H1 (cell line): ENCODE results near the gene AGPAT4. TPM values are rescaled to one million over a fixed set of nuclear protein-coding genes. Genes with fewer than 3 reads are reported as not detected.

Experiments
- CTCF ChIA-PET: fragments of 300-600 bp; sonication (Branson Sonifier 250); formaldehyde crosslinking; loops from one replicate; lab custom pipeline; 2021; ENCODE audit not compliant: partially characterized antibody; lab: Charles Lee
- POLR2A ChIA-PET: fragments of 300-600 bp; sonication (Branson Sonifier 250); formaldehyde crosslinking; loops from one replicate; lab custom pipeline; 2021; ENCODE audit warnings: inconsistent platforms; ENCODE audit not compliant: partially characterized antibody; lab: Charles Lee
- DNase-seq, 2 experiments: peaks; one replicate each; pipeline versions ENCODE4 v3.0.0 to v3.0.0-alpha.2; 2010 to 2022; ENCODE audit warnings: low spot score in 2 of 2, low read depth in 1 of 2, mixed read lengths in 1 of 2
- FAIRE-seq: peaks from 2 replicates; lab custom pipeline; 2011; peaks lifted over from hg19 to GRCh38; lab: Jason Lieb, UNC
- H2AFZ ChIP-seq: 2 replicates; pipeline ENCODE4 v1.8.1; 2012; ENCODE audit warnings: low read length, inconsistent platforms
- H2AK5ac ChIP-seq: 2 replicates; pipeline ENCODE4 v1.6.1; 2013; ENCODE audit warnings: low read depth, low read length
- H2BK120ac ChIP-seq: replicated peaks from 2 replicates; pipeline ENCODE3; 2013; ENCODE audit warnings: low read depth, low read length, inconsistent platforms
- H2BK12ac ChIP-seq: 2 replicates; pipeline ENCODE4 v1.6.1; 2013; ENCODE audit warnings: low read depth, low read length
- H2BK15ac ChIP-seq: 2 replicates; pipeline ENCODE4 v1.6.1; 2013; ENCODE audit warnings: low read length
- H2BK20ac ChIP-seq: 2 replicates; pipeline ENCODE4 v1.6.1; 2013; ENCODE audit warnings: low read length
- H2BK5ac ChIP-seq: 2 replicates; pipeline ENCODE4 v1.6.1; 2013; ENCODE audit warnings: low read depth, low read length
- H3K14ac ChIP-seq: 2 replicates; pipeline ENCODE4 v1.6.1; 2013; ENCODE audit warnings: inconsistent platforms; ENCODE audit not compliant: insufficient read length
- H3K18ac ChIP-seq: 2 replicates; pipeline ENCODE4 v1.6.1; 2013; ENCODE audit warnings: low read length; ENCODE audit errors: extremely low read depth
- H3K23ac ChIP-seq: 2 replicates; pipeline ENCODE4 v1.6.1; 2013; ENCODE audit warnings: inconsistent platforms; ENCODE audit not compliant: insufficient read length
- H3K23me2 ChIP-seq: 2 replicates; pipeline ENCODE4 v1.6.1; 2013; ENCODE audit warnings: low read depth, low read length
- H3K27ac ChIP-seq: 2 replicates; pipeline ENCODE4 v1.6.1; 2011; ENCODE audit warnings: low read depth, low read length, inconsistent platforms
- H3K27me3 ChIP-seq, 4 experiments: replicated peaks in 1 of 4; 1 replicate in 1 of 4; 2 replicates in 3 of 4; pipeline versions ENCODE4 v1.6.1 to v1.8.1; 2011 to 2013; ENCODE audit warnings: low read length in 3 of 4, mild to moderate bottlenecking in 3 of 4, inconsistent platforms in 2 of 4, mixed read lengths in 2 of 4, moderate library complexity in 1 of 4; ENCODE audit not compliant: control insufficient read depth in 3 of 4, insufficient read depth in 3 of 4; ENCODE audit errors: extremely low read depth in 1 of 4
- H3K36me3 ChIP-seq, 4 experiments: 2 replicates each; pipeline versions ENCODE4 v1.6.1 to v1.8.1; 2011 to 2013; ENCODE audit warnings: mild to moderate bottlenecking in 4 of 4, low read length in 3 of 4, moderate library complexity in 2 of 4, control low read depth in 1 of 4, inconsistent platforms in 1 of 4; ENCODE audit not compliant: insufficient read depth in 4 of 4, control insufficient read depth in 2 of 4
- H3K4ac ChIP-seq: replicated peaks from 2 replicates; pipeline ENCODE3; 2013; ENCODE audit warnings: low read length, low read depth, mixed read lengths, inconsistent platforms; ENCODE audit not compliant: insufficient read length
- H3K4me1 ChIP-seq, 4 experiments: replicated peaks in 1 of 4; 1 replicate in 1 of 4; 2 replicates in 3 of 4; pipeline versions ENCODE4 v1.6.1 to v1.8.1; 2011 to 2013; ENCODE audit warnings: low read length in 3 of 4, inconsistent platforms in 2 of 4, mixed read lengths in 1 of 4; ENCODE audit not compliant: insufficient read depth in 4 of 4, control insufficient read depth in 3 of 4
- H3K4me2 ChIP-seq, 2 experiments: 2 replicates each; pipeline versions ENCODE4 v1.6.1 to v1.8.1; 2011 to 2013; ENCODE audit warnings: low read depth in 2 of 2, low read length in 2 of 2, control low read depth in 1 of 2, inconsistent platforms in 1 of 2, mild to moderate bottlenecking in 1 of 2; ENCODE audit not compliant: insufficient read depth in 1 of 2
- H3K4me3 ChIP-seq, 4 experiments: fragments of 200-600, 300-600 bp in 1 of 4; sonication (generic), shearing (Covaris generic), sonication (Bioruptor Twin) in 1 of 4; 2 replicates each; pipeline versions ENCODE4 v1.5.1 to v1.8.1; 2011 to 2016; ENCODE audit warnings: low read length in 4 of 4, low read depth in 3 of 4, control low read depth in 2 of 4, inconsistent platforms in 2 of 4, mild to moderate bottlenecking in 2 of 4, mixed read lengths in 1 of 4, moderate library complexity in 1 of 4; ENCODE audit not compliant: insufficient read depth in 2 of 4; ENCODE audit errors: extremely low read depth in 1 of 4
- H3K56ac ChIP-seq: replicated peaks from 2 replicates; pipeline ENCODE3; 2013; ENCODE audit warnings: low read depth, mild to moderate bottlenecking, mixed read lengths, low read length, inconsistent platforms; ENCODE audit not compliant: insufficient read length
- H3K79me1 ChIP-seq: 2 replicates; pipeline ENCODE4 v1.6.1; 2013; ENCODE audit warnings: low read depth, low read length, control low read depth
- H3K79me2 ChIP-seq, 2 experiments: 2 replicates each; pipeline versions ENCODE4 v1.6.1 to v1.8.1; 2012 to 2013; ENCODE audit warnings: low read length in 2 of 2, mild to moderate bottlenecking in 2 of 2, inconsistent platforms in 1 of 2; ENCODE audit not compliant: insufficient read depth in 2 of 2, control insufficient read depth in 1 of 2
- H3K9ac ChIP-seq, 4 experiments: replicated peaks in 1 of 4; 1 replicate in 1 of 4; 2 replicates in 3 of 4; pipeline versions ENCODE4 v1.6.1 to v1.8.1; 2011 to 2013; ENCODE audit warnings: low read depth in 3 of 4, low read length in 3 of 4, control low read depth in 2 of 4, mild to moderate bottlenecking in 2 of 4, moderate library complexity in 2 of 4, inconsistent platforms in 1 of 4; ENCODE audit errors: extremely low read depth in 1 of 4
- H3K9me3 ChIP-seq, 2 experiments: 2 replicates each; pipeline versions ENCODE4 v1.6.1 to v1.8.1; 2012 to 2013; ENCODE audit warnings: mild to moderate bottlenecking in 2 of 2, moderate library complexity in 2 of 2, control low read depth in 1 of 2, inconsistent platforms in 1 of 2, low read depth in 1 of 2, low read length in 1 of 2, mixed read lengths in 1 of 2; ENCODE audit not compliant: insufficient read depth in 2 of 2
- H4K20me1 ChIP-seq, 2 experiments: replicated peaks in 1 of 2; 2 replicates each; pipeline versions ENCODE3 to v1.8.1; 2011 to 2013; ENCODE audit warnings: inconsistent platforms in 2 of 2, low read length in 2 of 2, mild to moderate bottlenecking in 1 of 2; ENCODE audit not compliant: insufficient read depth in 2 of 2, control insufficient read depth in 1 of 2
- H4K5ac ChIP-seq: 2 replicates; pipeline ENCODE4 v1.6.1; 2013; ENCODE audit warnings: low read length, low read depth, mixed read lengths, inconsistent platforms; ENCODE audit not compliant: insufficient read length
- H4K8ac ChIP-seq: 2 replicates; pipeline ENCODE4 v1.8.0; 2013; ENCODE audit warnings: mild to moderate bottlenecking, moderate library complexity, low read length, inconsistent platforms; ENCODE audit not compliant: insufficient read depth; ENCODE audit errors: extremely low read depth
- H4K91ac ChIP-seq: replicated peaks from 2 replicates; pipeline ENCODE3; 2013; ENCODE audit warnings: low read length, mixed read lengths, inconsistent platforms; ENCODE audit not compliant: insufficient read length
- POLR2A ChIP-seq, 2 experiments: IDR thresholded peaks; 1 replicate in 1 of 2; 2 replicates in 1 of 2; pipeline ENCODE4 v1.6.1; 2011; ENCODE audit warnings: low read depth in 2 of 2, low read length in 2 of 2, mild to moderate bottlenecking in 2 of 2; ENCODE audit errors: control extremely low read depth in 1 of 2
- SP4 ChIP-seq: IDR thresholded peaks from 2 replicates; pipeline ENCODE4 v1.6.1; 2012; ENCODE audit warnings: low read length, inconsistent platforms
- TEAD4 ChIP-seq: IDR thresholded peaks from 2 replicates; pipeline ENCODE4 v1.6.1; 2012; ENCODE audit warnings: low read depth, low read length, inconsistent platforms, mixed read lengths
- WGBS, 2 experiments: shearing (Covaris generic) in 1 of 2; methylation state at CpG; one replicate each; pipeline versions ENCODE4 v1.1.6 to v1.1.7; 2013 to 2015; ENCODE audit warnings: low lambda C conversion rate in 2 of 2, mixed read lengths in 2 of 2, inconsistent platforms in 1 of 2, low coverage in 1 of 2, missing lambda C conversion rate in 1 of 2; ENCODE audit not compliant: insufficient replicate concordance in 2 of 2, insufficient coverage in 1 of 2, insufficient read length in 1 of 2; ENCODE audit errors: extremely low coverage in 1 of 2, missing lambda C conversion rate in 1 of 2; 5-methylcytosine and 5-hydroxymethylcytosine counted together
- polyA plus RNA-seq, 7 experiments: library from polyadenylated mRNA; depleted of rRNA in 3 of 7; stranded (reverse) in 5 of 7; unstranded in 2 of 7; fragments of >200 nt in 5 of 7; fragments of 200-250 nt in 2 of 7; gene quantifications; 1 replicate in 5 of 7; 2 replicates in 1 of 7; 4 replicates in 1 of 7; pipeline versions ENCODE4 v1.2.1 to v1.2.3, GENCODE V29; 2011 to 2013; ENCODE audit warnings: missing spikeins in 2 of 7, mixed read lengths in 2 of 7
- total RNA-seq: library from RNA; stranded (reverse); fragmentation: NEBNext Ultra II Directional; extraction: Animal tissue kit (Norgen Biotek cat#: 25700); gene quantifications from 2 replicates; pipeline ENCODE4 v1.2.1, GENCODE V29; 2021

Gene AGPAT4
- total and polyA plus RNA-seq, 2 of the 8 experiments (the other 6 are each of a cell fraction or from before 2014, with no cell fraction given), result 13.5 to 23.8 TPM

DNA sequence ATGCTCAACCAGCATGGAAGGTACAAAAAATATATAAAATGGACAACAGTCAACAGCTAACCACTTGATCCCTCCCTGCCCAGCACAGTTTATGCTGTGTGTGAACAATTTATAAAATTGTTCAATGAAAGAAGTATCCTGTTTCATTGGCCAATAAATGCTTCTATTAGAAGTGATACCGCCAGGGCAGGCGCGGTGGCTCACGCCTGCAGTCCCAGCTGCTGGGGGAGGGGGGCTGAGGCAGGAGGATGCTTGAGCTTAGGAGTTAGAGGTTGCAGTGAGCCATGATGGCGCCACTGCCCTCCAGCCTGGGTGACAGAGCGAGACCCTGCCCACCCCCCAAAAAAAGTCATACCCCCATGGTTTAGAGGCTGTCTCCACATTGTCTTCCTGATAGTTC, 4.6 kb downstream of the AGPAT4 start:
- 84% methylated on average over 6 of the region's 6 CpGs; no CpG with 5 or more reads in 1 of the 2 experiments for WGBS, 2 experiments
- H3K14ac ChIP-seq, result no peak overlapping the region
- H3K56ac ChIP-seq, result no peak overlapping the region
- no peak overlapping the region for H3K23ac ChIP-seq
- peaks cover 0 to 5% (median 0%) of the 10 kb centered on the region in 4 experiments; a peak in 2 of 8 replicates for H3K36me3 ChIP-seq
- no peak overlapping the region for H2BK5ac ChIP-seq
- H3K27ac ChIP-seq, result no peak overlapping the region
- no peak overlapping the region for H2BK120ac ChIP-seq
- H3K4ac ChIP-seq, result no peak overlapping the region
- no peak overlapping the region for H2BK15ac ChIP-seq
- no peak overlapping the region for H3K4me3 ChIP-seq
- H3K79me2 ChIP-seq, result peaks cover 12 to 75% of the 10 kb centered on the region in 2 experiments
- DNase-seq, result peak in 1 of 2 experiments; percentile 39
- no peak overlapping the region for H4K8ac ChIP-seq
- no peak overlapping the region for H3K4me2 ChIP-seq
- peaks cover 0 to 15% (median 11%) of the 10 kb centered on the region in 4 experiments; a peak in 5 of 7 replicates for H3K4me1 ChIP-seq
- H3K18ac ChIP-seq, result no peak overlapping the region
- CTCF ChIA-PET, result interaction anchor here (0.6 to 2.9 kb wide), 17 partner anchors 9 to 272 kb away, joined by 3 to 14 read pairs (median 4); no protein-coding TSS in a partner anchor
- no peaks in the 10 kb centered on the region for H3K27me3 ChIP-seq
- no peak overlapping the region for H2AK5ac ChIP-seq
- H4K5ac ChIP-seq, result no peak overlapping the region
- H3K79me1 ChIP-seq, result peaks cover 23% of the 10 kb centered on the region
- TF ChIP-seq POLR2A (IDR thresholded peaks at IDR 0.05; ENCODE audit: control extremely low read depth in 1 of 2, low read depth in 2 of 2, low read length in 2 of 2) (no peak), TEAD4 (no peak), SP4 (no peak)
- TF ChIP-seq, all 59 proteins: peak for 0
- H4K20me1 ChIP-seq, result peaks cover 0 to 14% of the 10 kb centered on the region in 2 experiments
- H2BK12ac ChIP-seq, result no peak overlapping the region
- POLR2A ChIA-PET, result interaction anchor here (0.8 to 0.9 kb wide), 3 partner anchors 8 to 13 kb away, joined by 3 read pairs; no protein-coding TSS in a partner anchor
- H3K9ac ChIP-seq, result no peak overlapping the region
- no peak overlapping the region for H4K91ac ChIP-seq
- H3K23me2 ChIP-seq, result peaks cover 7% of the 10 kb centered on the region
- FAIRE-seq, result no peak
- no peaks in the 10 kb centered on the region for H3K9me3 ChIP-seq
- no peak overlapping the region for H2AFZ ChIP-seq
- H2BK20ac ChIP-seq, result no peak overlapping the region
